Muscle of back (tissue), 13 donors: ENCODE measurements around the gene SIGLEC14. TPM values are rescaled to one million over a fixed set of nuclear protein-coding genes. Genes with fewer than 3 reads are reported as not detected.
"Not testable (repeated sequence)": the region's sequence is repeated elsewhere in the genome, so short reads cannot be mapped to it uniquely, and the experiment has no call there.

ENCODE experiments used
- DNase-seq, 3 donors: peaks; one replicate each; pipeline versions ENCODE4 v3.0.0 to v3.0.0-alpha.2; 2013
- long read RNA-seq, 9 donors: transcript quantifications; one replicate each; lab custom pipeline, GENCODE V29; 2026
- polyA plus RNA-seq, 10 donors: library from polyadenylated mRNA; unstranded; fragments of 120-200 nt; gene quantifications; one replicate each; pipeline ENCODE4 v1.2.1, GENCODE V29; 2013; ENCODE audit not compliant: insufficient read length in 10 of 10

The SIGLEC14 gene, protein sequence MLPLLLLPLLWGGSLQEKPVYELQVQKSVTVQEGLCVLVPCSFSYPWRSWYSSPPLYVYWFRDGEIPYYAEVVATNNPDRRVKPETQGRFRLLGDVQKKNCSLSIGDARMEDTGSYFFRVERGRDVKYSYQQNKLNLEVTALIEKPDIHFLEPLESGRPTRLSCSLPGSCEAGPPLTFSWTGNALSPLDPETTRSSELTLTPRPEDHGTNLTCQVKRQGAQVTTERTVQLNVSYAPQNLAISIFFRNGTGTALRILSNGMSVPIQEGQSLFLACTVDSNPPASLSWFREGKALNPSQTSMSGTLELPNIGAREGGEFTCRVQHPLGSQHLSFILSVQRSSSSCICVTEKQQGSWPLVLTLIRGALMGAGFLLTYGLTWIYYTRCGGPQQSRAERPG
- polyA plus RNA-seq: 1 to 10 TPM; 1.0 to 2.7 (median 1.8) TPM
- long read RNA-seq, donor 1, partial matches to known transcripts: 0 of 1 reads
- long read RNA-seq, donor 1, other reads (novel, unspliced or antisense): 0 of 1 reads
- long read RNA-seq, donor 2: 0 reads
- long read RNA-seq, donor 3: 0 reads
- long read RNA-seq, donor 4, partial matches to known transcripts: 0 of 2 reads
- long read RNA-seq, donor 4, other reads (novel, unspliced or antisense): 0 of 2 reads
- long read RNA-seq, donor 5: 0 reads
- long read RNA-seq, donor 6: 0 reads
- long read RNA-seq, donor 7: 0 reads
- long read RNA-seq, donor 8: 0 reads
- long read RNA-seq, donor 9: 0 reads

DNA sequence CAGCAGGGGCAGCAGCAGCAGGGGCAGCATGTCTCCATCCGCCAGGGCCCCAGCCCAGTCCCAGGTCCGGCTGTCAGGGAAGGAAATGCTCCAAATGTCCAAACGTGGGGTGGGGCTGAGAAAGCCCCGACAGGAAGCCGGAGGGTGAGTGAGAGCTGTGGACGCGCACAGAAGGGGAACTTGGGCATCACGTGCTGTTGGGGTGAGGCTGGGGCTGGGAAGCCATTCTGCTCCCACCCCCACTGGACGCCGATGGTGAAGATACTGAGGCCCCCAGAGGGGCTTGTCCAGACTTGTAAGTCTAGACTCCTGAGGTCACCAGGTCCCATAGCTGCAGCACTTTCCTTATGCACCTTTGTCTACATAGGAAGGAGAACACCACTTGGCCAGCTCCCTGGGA is at the start of gene SIGLEC14:
Gene SIGLEC14, minus strand, starts transcription at position 96 of the 400 bp plus-strand sequence. Its CDS starts 66 bp downstream, at position 30.
- not testable (repeated sequence) for DNase-seq

DNA sequence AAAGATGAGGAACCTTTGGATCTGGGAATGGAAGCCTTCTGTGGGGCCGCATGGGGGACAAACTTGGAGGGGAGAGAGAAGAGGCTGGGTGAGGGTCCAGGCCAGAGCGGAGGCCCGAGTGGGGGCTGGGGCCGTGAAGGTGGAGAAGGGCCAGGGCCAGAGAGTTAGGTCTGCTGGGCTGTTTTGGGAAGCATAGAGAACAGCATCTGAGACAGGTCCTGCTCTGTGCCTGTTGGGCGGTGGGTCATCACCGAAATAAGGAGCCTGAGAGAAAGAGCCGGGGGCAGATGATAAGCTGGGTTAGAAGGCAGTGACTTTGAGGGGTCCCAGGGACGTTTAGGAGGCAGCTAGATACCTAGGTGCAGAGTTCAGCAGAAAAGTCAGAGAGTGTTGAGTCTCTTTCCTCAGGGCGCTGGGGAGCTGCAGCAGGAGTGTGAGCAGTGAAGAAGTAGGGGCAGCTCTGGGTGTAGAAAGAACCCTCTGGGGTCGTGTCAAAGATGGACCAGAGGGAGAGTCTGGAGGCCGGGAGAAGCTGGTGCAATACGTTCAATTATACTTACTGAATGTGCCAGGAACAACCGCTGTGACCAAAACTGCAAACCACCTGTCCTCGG is 49.2 kb upstream of the SIGLEC14 start:
- no peak for DNase-seq

DNA sequence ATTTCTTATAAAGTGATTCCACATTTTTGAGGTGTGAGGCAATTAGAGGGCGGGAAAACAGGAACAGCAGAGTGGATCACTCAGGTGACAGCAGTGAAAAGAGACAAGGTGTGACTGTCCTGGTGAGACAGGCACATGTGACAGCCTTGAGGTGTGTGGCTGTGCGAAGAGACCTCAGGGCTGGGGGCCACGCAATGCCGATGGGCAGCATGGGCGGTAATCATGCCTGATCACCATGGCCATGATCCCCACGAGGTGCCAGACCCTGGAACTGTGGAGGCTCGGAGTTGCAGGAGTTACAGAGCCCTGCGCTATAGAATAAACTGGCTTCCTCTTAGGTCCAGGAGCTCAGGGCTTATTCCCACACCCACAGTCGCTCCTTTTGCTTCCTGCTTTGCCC is 48.5 kb upstream of the SIGLEC14 start:
- no peak for DNase-seq

DNA sequence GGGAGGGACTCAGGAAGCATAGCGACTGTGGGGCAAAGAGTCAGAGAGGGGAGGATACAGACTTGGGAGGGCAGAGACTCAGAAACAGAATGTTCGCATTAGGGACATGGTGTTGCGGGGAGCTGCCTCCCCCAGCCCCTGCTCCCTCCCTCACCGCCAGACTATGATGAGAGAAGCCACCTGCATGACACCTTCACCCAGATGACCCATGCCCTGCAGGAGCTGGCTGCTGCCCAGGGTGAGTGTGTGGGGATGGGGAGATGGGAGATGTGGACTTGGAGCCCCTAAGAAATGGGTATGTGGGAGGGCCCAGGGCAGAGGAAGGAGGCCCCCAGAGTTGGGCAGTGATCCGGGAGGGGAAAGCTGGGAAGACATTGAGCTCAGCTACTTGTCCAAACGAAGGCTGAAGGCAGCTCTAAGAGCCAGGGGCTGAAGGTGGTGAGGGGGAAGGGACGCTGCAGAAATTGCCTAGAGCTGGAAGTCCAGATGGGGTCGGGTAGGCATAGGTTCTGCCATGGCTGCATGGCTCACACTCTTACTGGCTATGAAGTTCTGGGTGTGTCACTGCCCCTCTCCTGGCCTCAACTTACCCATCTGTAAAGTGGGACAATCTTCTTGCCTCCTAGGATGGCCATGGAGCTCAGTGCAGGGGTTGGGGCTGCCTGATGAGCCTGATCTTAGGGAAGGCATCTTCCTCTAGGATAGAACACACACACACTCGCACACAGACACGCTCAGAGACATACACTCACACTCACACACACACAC is 47.9 kb upstream of the SIGLEC14 start:
- no peak for DNase-seq

DNA sequence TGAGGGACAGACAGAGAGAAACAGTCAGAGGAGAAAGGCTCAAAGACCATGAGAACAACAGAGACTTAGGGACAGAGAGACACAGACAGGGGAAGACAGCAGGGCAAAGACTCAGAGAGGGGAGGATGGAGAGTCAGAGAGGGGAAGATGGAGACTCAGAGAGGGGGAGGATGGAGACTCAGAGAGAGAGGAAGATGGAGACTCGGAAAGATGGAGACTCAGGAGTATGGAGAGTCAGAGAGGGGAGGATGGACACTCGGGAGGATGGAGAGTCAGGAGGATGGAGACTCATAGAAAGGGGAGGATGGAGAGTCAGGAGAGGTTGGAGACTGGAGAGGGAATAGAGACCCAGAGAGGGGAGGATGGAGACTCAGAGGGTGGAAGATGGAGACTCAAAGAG is 47.2 kb upstream of the SIGLEC14 start:
- DNase-seq: no peak

DNA sequence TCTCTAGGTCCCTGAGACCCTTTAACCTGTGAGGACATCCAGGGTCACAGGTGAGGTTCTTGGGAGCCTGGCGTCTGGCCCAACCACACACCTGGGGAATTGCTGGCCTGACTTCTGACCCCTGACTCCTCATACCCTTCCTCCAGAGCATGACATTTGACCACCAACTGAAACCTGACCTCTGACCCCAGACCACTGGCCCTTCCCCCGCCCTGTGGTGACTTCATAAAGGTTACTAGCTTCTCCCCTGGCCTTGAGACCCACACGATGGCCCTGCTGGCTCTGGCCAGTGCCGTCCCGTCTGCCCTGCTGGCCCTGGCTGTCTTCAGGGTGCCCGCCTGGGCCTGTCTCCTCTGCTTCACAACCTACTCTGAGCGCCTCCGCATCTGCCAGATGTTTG is 46.6 kb upstream of the SIGLEC14 start, which contains the start of gene SPACA6:
Gene SPACA6, plus strand, starts transcription at position 71 of the 400 bp plus-strand sequence. Its CDS starts 197 bp downstream, at position 268.
- DNase-seq: no peak

DNA sequence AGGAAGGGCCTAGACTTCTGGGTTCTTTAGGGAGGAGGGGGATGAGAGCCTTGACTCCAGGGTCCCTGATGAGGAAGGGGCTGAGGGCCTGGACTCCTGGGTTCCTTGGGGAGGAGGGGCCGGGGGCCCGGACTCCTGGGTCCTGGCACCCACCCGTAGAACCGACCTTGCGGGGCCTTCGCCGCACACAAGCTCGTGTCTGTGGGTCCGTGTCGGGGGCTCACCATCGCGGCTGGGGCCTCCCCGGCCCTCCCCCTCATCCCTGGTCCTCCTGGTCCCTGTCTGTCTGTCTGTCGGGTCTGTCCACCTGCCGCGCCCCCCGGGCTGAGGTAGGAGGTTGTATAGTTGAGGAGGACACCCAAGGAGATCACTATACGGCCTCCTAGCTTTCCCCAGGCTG is 45.8 kb upstream of the SIGLEC14 start:
- DNase-seq: no peak

DNA sequence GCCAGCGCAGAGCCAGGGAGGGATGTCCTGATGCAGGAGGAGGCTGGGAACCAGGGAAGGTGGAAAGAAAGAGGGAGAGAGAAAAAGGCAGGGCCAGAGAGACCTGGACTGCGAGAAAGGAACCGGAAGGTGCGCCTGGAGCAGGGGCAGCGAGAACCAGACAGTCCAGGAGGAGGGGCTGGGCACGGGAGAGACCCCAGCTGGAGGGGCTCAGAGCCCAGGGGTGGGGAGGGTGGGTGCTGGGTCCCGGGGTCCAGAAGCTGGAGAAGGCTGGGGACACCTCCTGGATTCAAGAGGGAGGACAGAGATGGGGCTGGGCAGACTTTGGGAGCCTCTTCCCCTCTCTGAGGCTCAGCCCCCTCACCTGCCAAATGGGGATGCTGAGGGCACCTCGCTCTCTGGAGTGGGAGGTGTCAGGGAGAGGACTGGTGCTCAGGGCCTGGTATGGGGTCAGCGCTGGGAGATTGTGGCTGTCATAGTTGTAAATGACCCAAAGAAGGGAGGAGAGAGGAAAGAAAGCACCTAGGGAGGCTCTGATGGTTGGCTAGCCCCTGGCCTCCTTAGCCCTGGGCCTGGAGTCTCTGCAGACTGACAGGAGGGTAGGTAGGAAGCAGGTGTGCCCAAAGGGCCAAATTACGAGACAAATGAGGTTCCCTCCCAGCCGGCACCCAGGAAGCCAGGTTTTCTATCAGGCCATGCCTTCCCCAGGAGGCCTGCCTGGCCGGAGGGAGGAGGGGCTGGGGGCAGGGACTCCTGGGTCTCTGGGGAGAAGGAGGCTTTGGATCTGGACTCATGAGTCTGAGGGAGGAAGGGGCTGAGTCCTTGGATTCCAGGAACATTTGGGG is 45.2 kb upstream of the SIGLEC14 start:
- DNase-seq: no peak

DNA sequence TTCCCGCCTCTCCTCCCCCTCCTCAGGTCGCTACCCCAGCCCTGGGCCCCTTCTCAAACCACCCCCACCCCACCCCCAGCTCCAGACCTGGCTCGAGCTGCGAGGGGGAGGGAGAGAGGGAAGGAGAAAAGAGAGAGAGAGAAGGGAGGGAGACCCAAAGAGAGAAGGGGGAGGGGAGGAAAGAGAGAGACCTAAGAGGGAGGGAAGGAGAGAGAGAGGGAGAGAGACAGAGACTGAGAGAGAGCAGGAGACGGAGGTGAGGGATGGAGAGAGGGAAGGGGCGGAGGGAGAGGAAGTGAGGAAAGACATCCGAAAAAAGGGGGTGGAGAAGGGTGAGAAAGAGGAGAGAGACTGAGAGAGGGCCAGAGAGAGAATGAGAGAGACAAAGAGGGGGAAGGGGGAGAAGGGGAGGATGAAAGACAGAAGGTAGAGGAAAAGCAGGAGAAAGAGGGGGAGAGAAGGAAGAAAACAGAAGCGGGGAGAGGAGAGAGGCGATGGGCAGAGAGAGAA is 44.5 kb upstream of the SIGLEC14 start:
- DNase-seq: no peak

DNA sequence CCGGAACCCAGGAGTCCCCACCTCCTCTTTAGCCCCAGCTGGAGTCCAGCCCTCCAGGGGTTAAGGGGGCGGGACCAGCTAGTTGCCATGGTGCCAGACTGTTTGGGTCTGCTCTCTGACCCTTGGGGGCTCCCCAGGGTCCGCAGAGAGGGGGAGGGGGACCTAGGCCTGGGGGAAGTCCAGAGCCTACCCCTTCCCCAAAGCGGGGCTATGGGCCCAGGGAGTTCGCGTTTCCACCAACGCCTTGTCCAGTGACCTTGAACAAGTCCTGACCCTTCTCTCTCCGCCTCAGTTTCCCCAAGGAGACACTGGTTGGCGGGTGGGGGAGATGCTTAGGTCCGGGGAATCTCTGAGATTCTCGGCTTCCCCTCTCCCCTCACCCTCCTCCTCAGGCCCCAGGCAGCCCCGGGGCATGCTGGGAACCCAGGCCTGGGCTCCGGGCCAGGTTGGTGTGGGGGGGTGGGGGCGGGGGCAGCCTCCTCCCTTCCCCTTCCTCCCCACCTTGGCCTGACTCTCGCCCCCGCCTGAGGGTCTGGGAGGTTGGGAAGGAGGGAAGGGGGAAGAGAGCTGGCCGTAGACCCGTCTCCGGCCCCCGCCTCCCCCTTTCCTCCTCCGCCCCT is 43.9 kb upstream of the SIGLEC14 start:
- peak; percentile 91 to 97 (median 93) for DNase-seq

DNA sequence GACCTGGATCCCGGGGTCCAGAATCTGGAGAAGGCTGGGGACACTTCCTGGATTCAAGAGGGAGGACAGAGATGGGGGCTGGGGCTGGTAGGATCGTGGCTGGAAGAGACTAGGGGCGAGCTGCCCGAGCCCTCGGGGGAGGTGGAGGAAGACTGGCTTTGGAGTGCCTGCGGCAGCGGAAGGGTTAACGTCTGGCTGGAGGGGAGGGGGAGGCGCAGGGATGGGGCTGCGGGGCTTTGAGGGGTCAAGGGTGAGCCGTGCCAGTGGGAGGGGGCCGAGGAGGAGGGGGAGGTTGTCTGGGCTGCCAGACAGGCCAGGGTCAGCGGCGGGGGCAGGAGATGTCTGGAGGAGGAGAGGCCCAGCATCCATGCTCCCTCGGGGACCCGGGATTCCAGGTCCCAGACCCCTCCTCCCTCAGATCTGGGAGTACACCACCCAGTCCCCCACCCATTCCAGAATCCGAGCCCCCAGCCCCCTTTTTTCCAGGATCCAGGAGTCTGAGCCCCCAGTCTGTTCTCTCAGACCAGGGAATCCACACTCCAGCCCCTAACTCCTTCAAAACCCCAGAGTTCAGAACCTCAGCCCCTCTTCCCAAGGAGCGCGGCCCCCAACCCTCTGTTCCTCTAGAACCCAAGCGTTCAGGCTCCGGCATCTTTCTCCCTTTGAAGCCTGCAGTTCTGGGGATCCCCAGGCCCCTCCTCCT is 43.3 kb upstream of the SIGLEC14 start:
- DNase-seq: peak; percentile 38 to 89 (median 70)

DNA sequence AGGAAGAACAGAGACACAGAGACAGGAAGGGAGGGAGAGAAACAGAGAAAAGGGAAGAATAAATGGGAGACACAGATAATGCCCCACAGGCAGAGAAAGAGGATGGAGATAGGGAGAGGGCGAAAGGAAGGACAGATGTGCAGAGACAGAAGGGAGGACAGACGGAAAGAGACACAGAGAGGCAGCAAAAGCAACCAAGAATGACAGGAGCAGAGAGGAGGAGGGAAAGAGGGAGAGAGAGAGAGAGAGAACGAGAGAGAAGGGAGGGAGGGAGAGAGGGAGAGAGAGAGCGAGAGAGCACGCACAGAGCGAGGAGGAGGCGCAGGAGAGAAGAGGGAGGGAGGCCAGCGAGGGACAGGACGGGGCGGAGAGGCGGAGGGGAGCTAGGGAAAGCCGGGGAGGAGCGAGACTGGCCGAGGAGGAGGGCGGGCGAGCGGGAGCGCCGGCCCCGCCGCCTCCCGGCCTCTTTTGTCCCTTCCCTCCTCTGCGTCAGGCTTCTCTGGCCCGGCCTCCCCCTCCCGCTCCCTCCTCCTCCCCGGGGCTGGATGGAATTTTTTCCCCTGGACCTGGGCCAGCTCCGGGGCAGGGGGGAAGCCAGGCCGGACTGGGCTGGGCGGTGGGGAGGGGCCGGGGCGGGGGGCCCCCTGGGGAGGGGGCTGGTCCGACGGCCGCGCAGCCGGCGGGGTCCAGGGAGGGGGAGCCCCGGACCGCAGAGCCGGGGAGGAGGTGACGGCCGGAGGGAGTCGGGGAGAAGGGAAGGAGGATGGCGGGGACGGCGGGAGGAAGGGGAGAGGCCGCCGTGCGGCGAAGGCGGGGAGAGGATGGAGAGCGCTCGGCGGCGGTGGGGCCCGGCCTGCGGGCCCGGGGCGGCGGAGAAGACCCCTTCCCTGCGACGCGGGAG is 42.3 kb upstream of the SIGLEC14 start:
- peak; percentile 97 to 98 (median 97) for DNase-seq

DNA sequence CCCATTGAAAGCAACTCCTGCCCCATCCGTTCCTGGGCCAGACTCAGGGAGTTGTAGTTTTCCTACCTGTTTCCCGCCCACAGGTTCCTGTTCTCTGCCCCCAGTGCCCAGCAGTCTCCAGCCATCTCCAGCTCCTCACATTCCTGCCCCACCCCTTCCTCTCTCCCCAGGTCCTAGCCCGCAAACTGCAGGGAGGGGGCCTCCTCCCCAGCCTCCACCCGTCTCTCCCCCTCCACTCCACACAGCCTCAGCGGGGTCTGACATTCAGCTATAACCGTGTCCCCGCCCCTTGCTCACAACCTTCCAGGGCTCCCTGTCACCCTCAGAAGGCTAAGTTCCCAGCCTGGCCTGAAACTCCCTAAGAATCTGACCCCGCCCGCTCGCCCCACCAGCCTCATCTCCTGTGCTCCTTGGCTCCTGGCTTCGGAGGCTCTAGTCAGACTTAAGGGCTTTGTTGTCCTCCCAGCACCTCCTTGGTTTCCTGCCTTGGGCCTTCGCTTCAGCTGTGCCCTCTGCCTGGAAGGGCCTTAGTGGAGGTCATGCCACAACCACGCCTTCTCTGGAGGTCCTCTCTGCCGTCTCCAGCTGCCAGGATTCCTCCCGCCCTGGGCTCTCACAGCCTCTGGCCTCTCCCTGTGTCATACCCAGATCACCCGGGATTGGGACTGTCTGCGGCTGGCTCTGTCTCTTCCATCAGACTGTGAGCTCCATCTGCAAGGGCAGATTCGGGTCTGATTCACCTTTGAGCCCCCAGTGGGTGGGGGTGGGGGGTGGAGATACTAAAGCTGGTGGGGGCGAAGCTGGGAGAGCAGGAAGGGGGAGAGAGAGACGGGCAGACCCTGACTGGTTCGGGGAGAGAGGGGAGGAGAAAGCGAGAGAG is 41.4 kb upstream of the SIGLEC14 start:
- DNase-seq: peak in 2 of 3 donors; percentile 58 to 86

DNA sequence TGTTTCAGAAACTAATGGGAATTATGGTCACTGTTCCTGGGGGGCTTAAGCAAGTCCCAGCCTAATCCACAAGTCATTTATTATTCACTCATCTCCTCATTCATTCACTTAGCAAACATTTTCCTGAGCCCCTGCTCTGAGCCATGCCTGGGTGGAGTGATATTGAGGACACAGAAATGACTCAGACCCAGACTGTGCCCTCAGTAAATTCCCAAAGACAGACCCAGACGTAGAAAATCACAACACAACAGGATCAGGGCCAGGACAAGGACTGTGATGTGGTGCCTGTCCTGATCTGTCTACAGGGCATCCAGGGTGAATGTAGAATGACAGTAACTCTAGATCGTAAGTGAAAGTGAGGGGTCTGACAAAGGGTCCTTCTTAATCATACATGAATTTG is 39.5 kb upstream of the SIGLEC14 start:
- no peak for DNase-seq

DNA sequence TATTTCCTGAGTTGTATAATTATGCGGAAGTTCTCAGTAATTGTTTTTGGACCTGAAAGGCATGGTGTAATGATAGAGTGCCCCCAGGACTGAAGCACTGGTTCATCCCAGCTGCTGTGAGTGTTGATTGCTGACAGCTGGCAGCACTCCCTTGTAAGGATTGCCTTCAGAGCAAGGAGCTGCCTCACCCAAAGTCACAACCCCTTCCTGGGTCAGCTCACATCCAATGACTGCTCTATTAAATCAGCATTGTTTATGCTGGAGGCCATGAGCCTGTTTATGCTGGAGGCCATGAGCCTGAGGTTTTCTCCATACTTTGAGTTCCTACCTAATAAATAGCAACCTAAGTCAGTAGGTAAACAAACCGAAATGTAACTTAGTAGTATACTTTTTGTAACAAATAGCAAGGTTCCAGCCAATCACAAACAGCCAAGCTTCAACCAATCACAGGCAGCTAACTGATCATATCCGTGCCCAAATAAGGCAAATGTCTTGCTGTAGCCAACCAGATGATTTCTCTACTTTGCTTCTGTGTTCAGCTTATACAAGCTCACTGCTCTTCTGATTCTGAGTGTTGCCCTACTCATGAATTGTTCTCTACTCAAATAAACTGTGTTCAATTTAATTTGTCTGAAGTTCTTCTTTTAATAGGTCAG is 34.8 kb upstream of the SIGLEC14 start:
- no peak for DNase-seq

DNA sequence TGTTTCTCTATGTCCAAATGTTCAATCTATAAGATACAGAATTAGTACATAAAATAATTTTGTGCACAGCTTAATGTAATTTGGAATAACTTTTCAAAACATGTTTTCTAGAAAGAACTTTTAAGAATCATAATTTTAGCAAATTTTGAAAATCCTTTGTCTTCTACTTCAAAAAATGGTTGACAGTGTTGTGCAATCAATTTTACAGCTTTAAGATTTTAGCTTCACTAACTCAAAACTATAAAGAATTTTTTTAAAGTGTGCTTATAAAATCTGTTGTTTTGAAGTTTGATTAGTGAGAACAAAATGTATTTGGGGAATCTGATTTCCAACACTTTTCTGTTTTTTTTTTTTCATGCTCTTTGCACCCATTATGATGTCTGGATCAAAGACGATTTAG is 33.8 kb upstream of the SIGLEC14 start:
- no peak for DNase-seq
